IMR-90 (cell line): ENCODE results near the gene LRRC72. TPM values are rescaled to one million over a fixed set of nuclear protein-coding genes. Genes with fewer than 3 reads are reported as not detected.

Experiments used
- ATAC-seq: fragments of 200-7000 bp; cut with Tn5 transposase; 2 replicates; pipeline ENCODE4 v1.9.1; 2020; ENCODE audit warnings: low read depth, mild to moderate bottlenecking, moderate library complexity
- BruUV-seq: library from RNA; stranded (reverse); fragments of 400-500 nt; replicated peaks from 2 replicates; lab custom pipeline; 2021; lab: Mats Ljungman, UMichigan
- CTCF ChIA-PET: fragments of 300-600 bp; formaldehyde crosslinking; extraction: SDS; loops from one replicate; lab custom pipeline; 2021; ENCODE audit warnings: antibody characterized with exemption; lab: Yijun Ruan, JAX
- POLR2A ChIA-PET: fragments of 300-600 bp; sonication (Branson Sonifier 250); formaldehyde crosslinking; loops from one replicate; lab custom pipeline; 2022; ENCODE audit warnings: antibody characterized with exemption; ENCODE audit not compliant: unreplicated experiment; lab: Charles Lee
- DNase-seq: peaks from one replicate; pipeline ENCODE4 v3.0.0; 2013
- H2AFZ ChIP-seq: replicated peaks from 2 replicates; pipeline ENCODE3; 2013; ENCODE audit warnings: low read length, mild to moderate bottlenecking; ENCODE audit not compliant: poor library complexity
- H2AK5ac ChIP-seq: 2 replicates; pipeline ENCODE4 v1.6.1; 2013; ENCODE audit warnings: low read depth, low read length, inconsistent platforms
- H2AK9ac ChIP-seq: replicated peaks from 2 replicates; pipeline ENCODE3; 2013; ENCODE audit warnings: mild to moderate bottlenecking, low read depth, low read length, moderate library complexity; ENCODE audit not compliant: poor library complexity
- H2BK120ac ChIP-seq: 2 replicates; pipeline ENCODE4 v1.6.1; 2013; ENCODE audit warnings: low read depth, low read length, inconsistent platforms
- H2BK15ac ChIP-seq: 3 replicates; pipeline ENCODE4 v1.6.1; 2013; ENCODE audit warnings: low read depth, low read length, inconsistent platforms
- H2BK20ac ChIP-seq: 2 replicates; pipeline ENCODE4 v1.6.1; 2013; ENCODE audit warnings: low read depth, mild to moderate bottlenecking, inconsistent platforms, low read length, moderate library complexity
- H2BK5ac ChIP-seq: 2 replicates; pipeline ENCODE4 v1.6.1; 2013; ENCODE audit warnings: mild to moderate bottlenecking, low read depth, low read length, inconsistent platforms; ENCODE audit not compliant: poor library complexity, severe bottlenecking
- H3K14ac ChIP-seq: replicated peaks from 2 replicates; pipeline ENCODE4 v1.6.1; 2013; ENCODE audit warnings: low read depth, low read length, inconsistent platforms
- H3K18ac ChIP-seq: 2 replicates; pipeline ENCODE4 v1.6.1; 2013; ENCODE audit warnings: low read depth, low read length, control low read depth
- H3K23ac ChIP-seq: 2 replicates; pipeline ENCODE4 v1.6.1; 2013; ENCODE audit warnings: low read depth, low read length, inconsistent platforms
- H3K27ac ChIP-seq: 2 replicates; pipeline ENCODE4 v1.5.1; 2013; ENCODE audit warnings: mild to moderate bottlenecking, control low read depth, low read length; ENCODE audit not compliant: insufficient read depth
- H3K27me3 ChIP-seq: 2 replicates; pipeline ENCODE4 v1.6.1; 2013; ENCODE audit warnings: low read length; ENCODE audit not compliant: control insufficient read depth, insufficient read depth
- H3K36me3 ChIP-seq: 2 replicates; pipeline ENCODE4 v1.6.1; 2013; ENCODE audit warnings: low read length, mixed read lengths; ENCODE audit not compliant: control insufficient read depth, insufficient read depth
- H3K4ac ChIP-seq: 2 replicates; pipeline ENCODE4 v1.6.1; 2013; ENCODE audit warnings: low read depth, low read length, inconsistent platforms
- H3K4me1 ChIP-seq: 2 replicates; pipeline ENCODE4 v1.6.1; 2013; ENCODE audit warnings: low read length, mixed read lengths; ENCODE audit not compliant: control insufficient read depth, insufficient read depth
- H3K4me2 ChIP-seq: 2 replicates; pipeline ENCODE4 v1.6.1; 2013; ENCODE audit warnings: low read depth, mild to moderate bottlenecking, control low read depth, low read length, moderate library complexity
- H3K4me3 ChIP-seq: 2 replicates; pipeline ENCODE4 v1.5.1; 2013; ENCODE audit warnings: low read depth, mild to moderate bottlenecking, control low read depth, low read length, moderate library complexity; ENCODE audit not compliant: insufficient read depth
- H3K56ac ChIP-seq: 2 replicates; pipeline ENCODE4 v1.6.1; 2013; ENCODE audit warnings: low read length, inconsistent platforms; ENCODE audit not compliant: insufficient read depth; ENCODE audit errors: extremely low read depth
- H3K79me1 ChIP-seq, 2 experiments: 2 replicates each; pipeline ENCODE4 v1.6.1; 2013; ENCODE audit warnings: low read length in 2 of 2, inconsistent platforms in 1 of 2, low read depth in 1 of 2
- H3K9ac ChIP-seq: 2 replicates; pipeline ENCODE4 v1.6.1; 2013; ENCODE audit warnings: low read depth, low read length, control low read depth
- H3K9me1 ChIP-seq: 2 replicates; pipeline ENCODE4 v1.6.1; 2013; ENCODE audit warnings: low read length, inconsistent platforms; ENCODE audit not compliant: insufficient read depth
- H3K9me3 ChIP-seq: 2 replicates; pipeline ENCODE4 v1.6.1; 2013; ENCODE audit warnings: low read length; ENCODE audit not compliant: control insufficient read depth, insufficient read depth
- H4K20me1 ChIP-seq: 2 replicates; pipeline ENCODE4 v1.6.1; 2013; ENCODE audit warnings: low read length, inconsistent platforms; ENCODE audit not compliant: insufficient read depth
- H4K5ac ChIP-seq: 2 replicates; pipeline ENCODE4 v1.6.1; 2013; ENCODE audit warnings: mild to moderate bottlenecking, low read depth, low read length, control low read depth
- H4K8ac ChIP-seq, 2 experiments: 2 replicates each; pipeline ENCODE4 v1.6.1; 2013; ENCODE audit warnings: low read depth in 2 of 2, low read length in 2 of 2, control low read depth in 1 of 2, inconsistent platforms in 1 of 2
- H4K91ac ChIP-seq: 2 replicates; pipeline ENCODE4 v1.6.1; 2013; ENCODE audit warnings: low read depth, low read length, inconsistent platforms; ENCODE audit not compliant: insufficient read depth
- CHD1 ChIP-seq: IDR thresholded peaks from 2 replicates; pipeline ENCODE4 v1.6.1; 2012; ENCODE audit warnings: low read depth, low read length, improper control_type of control experiment
- FOS ChIP-seq: fragments of 150-350 bp; IDR thresholded peaks from 2 replicates; pipeline ENCODE4 v1.6.1; 2016; ENCODE audit warnings: low read depth, low read length
- MAFK ChIP-seq: IDR thresholded peaks from 2 replicates; pipeline ENCODE4 v1.6.1; 2012; ENCODE audit warnings: low read depth, low read length, improper control_type of control experiment
- MAZ ChIP-seq: IDR thresholded peaks from 2 replicates; pipeline ENCODE4 v1.6.1; 2012; ENCODE audit warnings: low read depth, mild to moderate bottlenecking, low read length, improper control_type of control experiment, moderate library complexity, borderline replicate concordance
- MXI1 ChIP-seq: IDR thresholded peaks from 2 replicates; pipeline ENCODE4 v1.6.1; 2012; ENCODE audit warnings: low read depth, mild to moderate bottlenecking, low read length, moderate library complexity, borderline replicate concordance
- NFE2L2 ChIP-seq: fragments of 150-350 bp; IDR thresholded peaks from 2 replicates; pipeline ENCODE4 v1.6.1; 2016; ENCODE audit warnings: low read depth, mild to moderate bottlenecking, low read length
- POLR2A ChIP-seq: IDR thresholded peaks from 2 replicates; pipeline ENCODE4 v1.6.1; 2012; ENCODE audit warnings: mild to moderate bottlenecking, low read depth, low read length
- RAD21 ChIP-seq: IDR thresholded peaks from 2 replicates; pipeline ENCODE4 v1.6.1; 2012; ENCODE audit warnings: low read length, improper control_type of control experiment
- RCOR1 ChIP-seq: IDR thresholded peaks from 2 replicates; pipeline ENCODE4 v1.6.1; 2012; ENCODE audit warnings: mild to moderate bottlenecking, low read length, improper control_type of control experiment; ENCODE audit not compliant: insufficient replicate concordance
- RFX5 ChIP-seq: IDR thresholded peaks from 2 replicates; pipeline ENCODE4 v1.8.0; 2012; ENCODE audit warnings: low read depth, mild to moderate bottlenecking, low read length, moderate library complexity
- WGBS, 2 experiments: methylation state at CpG; one replicate each; pipeline versions ENCODE4 v1.1.5 to v1.1.7; 2013; ENCODE audit warnings: missing lambda C conversion rate in 2 of 2; ENCODE audit not compliant: insufficient read length in 1 of 2; ENCODE audit errors: extremely low coverage in 2 of 2; 5-methylcytosine and 5-hydroxymethylcytosine counted together
- dilution Hi-C: fragments of 300-500 bp; cut with HindIII; formaldehyde crosslinking; loops from one replicate; pipeline ENCODE4 v1.14.3; 2018; ENCODE audit warnings: low sequenced_read_pairs; ENCODE audit not compliant: unreplicated experiment
- in situ Hi-C: fragments of 300-500 bp; cut with MboI; formaldehyde crosslinking; loops from 3 replicates; pipeline ENCODE4 v1.14.3; 2019; ENCODE audit warnings: low sequenced_read_pairs, inconsistent platforms, mixed read lengths
- intact Hi-C: fragments of 100-400 bp; cut with micrococcal nuclease; formaldehyde crosslinking; loops from 2 replicates; pipeline ENCODE4 v1.10.0; 2022
- polyA plus RNA-seq, 3 experiments: library from polyadenylated mRNA; depleted of rRNA; stranded (reverse); fragments of >200 nt; gene quantifications; 2 replicates each; pipeline ENCODE4 v1.2.3, GENCODE V29; 2012; ENCODE audit warnings: low replicate concordance in 1 of 3
- total RNA-seq: library from RNA; depleted of rRNA; stranded (reverse); fragments of >200 nt; gene quantifications from 2 replicates; pipeline ENCODE4 v1.2.3, GENCODE V29; 2012
- TF ChIP-seq, protein P1 (sequence below): fragments of 150-350 bp; IDR thresholded peaks from 2 replicates; pipeline ENCODE4 v1.6.1; 2016; ENCODE audit warnings: low read depth, mild to moderate bottlenecking, low read length, moderate library complexity, borderline replicate concordance

The LRRC72 gene
- total and polyA plus RNA-seq, 2 of the 4 experiments (the other 2 are of a cell fraction), result not detected

DNA sequence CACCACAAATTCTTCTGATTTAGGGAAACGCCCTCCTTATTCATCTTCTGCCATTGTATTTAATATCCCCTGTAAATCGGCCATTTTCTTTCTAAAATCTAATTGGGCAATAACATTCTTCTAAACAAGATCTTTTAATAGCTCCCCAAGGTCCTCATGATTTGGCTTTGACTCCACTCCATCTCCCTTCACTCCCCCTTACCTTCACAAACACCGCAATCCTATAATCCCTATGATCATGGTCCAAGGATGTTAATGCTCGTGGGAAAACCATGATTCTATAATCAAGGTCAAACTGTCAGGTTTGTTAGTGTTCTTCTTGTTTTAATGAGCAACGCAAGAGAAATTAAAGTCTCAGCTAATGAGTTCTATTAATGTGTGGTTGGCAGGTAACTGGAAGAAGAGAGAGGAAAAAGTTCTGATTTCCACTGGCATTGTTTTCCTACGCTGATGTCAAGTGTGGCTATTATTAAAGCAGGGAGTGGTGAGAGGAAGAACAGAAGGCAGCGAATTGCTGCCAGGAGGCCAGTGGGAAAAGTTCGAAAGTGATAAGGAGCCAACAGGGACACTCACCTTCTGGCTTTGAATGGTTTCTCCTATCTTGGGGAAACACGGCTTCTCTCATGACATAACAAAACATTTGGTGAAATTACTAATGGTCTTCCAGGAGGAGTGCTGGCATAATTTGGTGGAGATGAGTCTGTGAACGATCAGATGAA is 28.1 kb downstream of the LRRC72 start:
- ChIA-PET CTCF (interaction anchor here (2.6 kb wide), 1 partner anchor 10 kb away, joined by 10 read pairs; no protein-coding TSS in a partner anchor), POLR2A (no interaction called here)
- TF ChIP-seq, protein P1, sequence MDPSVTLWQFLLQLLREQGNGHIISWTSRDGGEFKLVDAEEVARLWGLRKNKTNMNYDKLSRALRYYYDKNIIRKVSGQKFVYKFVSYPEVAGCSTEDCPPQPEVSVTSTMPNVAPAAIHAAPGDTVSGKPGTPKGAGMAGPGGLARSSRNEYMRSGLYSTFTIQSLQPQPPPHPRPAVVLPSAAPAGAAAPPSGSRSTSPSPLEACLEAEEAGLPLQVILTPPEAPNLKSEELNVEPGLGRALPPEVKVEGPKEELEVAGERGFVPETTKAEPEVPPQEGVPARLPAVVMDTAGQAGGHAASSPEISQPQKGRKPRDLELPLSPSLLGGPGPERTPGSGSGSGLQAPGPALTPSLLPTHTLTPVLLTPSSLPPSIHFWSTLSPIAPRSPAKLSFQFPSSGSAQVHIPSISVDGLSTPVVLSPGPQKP, result no peak
- no peak for TF ChIP-seq POLR2A
- no peak for TF ChIP-seq FOS
- no peak for TF ChIP-seq RCOR1
- no peak for TF ChIP-seq CHD1
- no peak for TF ChIP-seq MAFK
- TF ChIP-seq MXI1, result no peak
- no peak for TF ChIP-seq RFX5
- no peak for TF ChIP-seq MAZ
- TF ChIP-seq RAD21, result no peak
- no peak for TF ChIP-seq NFE2L2
- Histone ChIP-seq H2AK9ac (no peak overlapping the region), H2BK15ac (no peak overlapping the region), H3K27me3 (peaks cover 2% of the 10 kb centered on the region; the same call in 1 of the 2 replicates), H4K8ac (no peak overlapping the region), H3K56ac (no peak overlapping the region), H4K20me1 (no peaks in the 10 kb centered on the region), H3K18ac (no peak overlapping the region), H3K23ac (no peak overlapping the region), H4K91ac (no peak overlapping the region), H3K9me1 (no peaks in the 10 kb centered on the region), H3K4me3 (no peak overlapping the region), H2AK5ac (no peak overlapping the region), H3K27ac (no peak overlapping the region), H3K36me3 (no peaks in the 10 kb centered on the region), H3K4ac (no peak overlapping the region), H2BK20ac (no peak overlapping the region), H2BK120ac (no peak overlapping the region), H3K4me1 (no peaks in the 10 kb centered on the region), H4K5ac (no peak overlapping the region), H2BK5ac (no peak overlapping the region), H3K14ac (no peak overlapping the region), H3K4me2 (no peak overlapping the region), H2AFZ (no peak overlapping the region), H3K9me3 (no peaks in the 10 kb centered on the region), H3K79me1 (no peaks in the 10 kb centered on the region), H3K9ac (no peak overlapping the region)
- 73 to 100% methylated on average over 1 to 3 of the region's 10 CpGs for WGBS, 2 experiments
- dilution Hi-C loops (no loop called here), intact Hi-C loops (loop anchor here (5.0 kb wide), 1 partner anchor 297 kb away; no protein-coding TSS in a partner anchor), in situ Hi-C loops (loop anchor here (25.0 kb wide), 1 partner anchor 1242 kb away; no protein-coding TSS in a partner anchor)
- ATAC-seq (no peak), DNase-seq (no peak)
- no TSS peak for BruUV-seq
